ENCODE data around the gene AKR1B15. TPM values are rescaled to one million over a fixed set of nuclear protein-coding genes. Genes with fewer than 3 reads are reported as not detected.

The AKR1B15 gene
- total and polyA plus RNA-seq, 9 of the 15 experiments (the other 6 are each of a cell fraction or from before 2014, with no cell fraction given): not detected

DNA sequence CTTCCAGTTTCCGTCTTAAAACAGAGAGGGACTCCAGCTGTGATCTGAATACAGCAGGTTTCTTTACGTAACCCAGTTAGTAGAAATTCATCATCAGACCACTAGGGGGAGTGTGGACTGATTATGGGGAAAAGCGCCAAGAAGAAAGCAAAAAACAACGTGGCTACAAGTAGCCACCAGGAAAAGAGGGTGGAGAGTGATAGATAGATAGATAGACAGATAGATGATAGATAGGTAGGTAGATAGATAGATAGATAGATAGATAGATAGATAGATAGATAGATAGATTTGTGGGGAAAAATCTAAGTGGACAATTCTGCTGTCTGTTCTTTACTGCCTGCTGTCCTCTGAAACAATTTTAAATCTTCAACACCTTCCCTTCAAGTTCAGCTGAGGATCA, 34.2 kb upstream of the AKR1B15 start (continued):
- 0 out of 4 replicates have a peak, but pooled peaks of 1 of the 2 experiments have one; percentile 50 for TF ChIP-seq ARNT (IDR thresholded peaks at IDR 0.05)
- TF ChIP-seq TRIM24 (IDR thresholded peaks at IDR 0.05): no peak
- no peak for TF ChIP-seq ZBTB1 (CRISPR knock-in tag; IDR thresholded peaks at IDR 0.05; ENCODE audit: borderline replicate concordance, low read depth)
- TF ChIP-seq, protein P1, sequence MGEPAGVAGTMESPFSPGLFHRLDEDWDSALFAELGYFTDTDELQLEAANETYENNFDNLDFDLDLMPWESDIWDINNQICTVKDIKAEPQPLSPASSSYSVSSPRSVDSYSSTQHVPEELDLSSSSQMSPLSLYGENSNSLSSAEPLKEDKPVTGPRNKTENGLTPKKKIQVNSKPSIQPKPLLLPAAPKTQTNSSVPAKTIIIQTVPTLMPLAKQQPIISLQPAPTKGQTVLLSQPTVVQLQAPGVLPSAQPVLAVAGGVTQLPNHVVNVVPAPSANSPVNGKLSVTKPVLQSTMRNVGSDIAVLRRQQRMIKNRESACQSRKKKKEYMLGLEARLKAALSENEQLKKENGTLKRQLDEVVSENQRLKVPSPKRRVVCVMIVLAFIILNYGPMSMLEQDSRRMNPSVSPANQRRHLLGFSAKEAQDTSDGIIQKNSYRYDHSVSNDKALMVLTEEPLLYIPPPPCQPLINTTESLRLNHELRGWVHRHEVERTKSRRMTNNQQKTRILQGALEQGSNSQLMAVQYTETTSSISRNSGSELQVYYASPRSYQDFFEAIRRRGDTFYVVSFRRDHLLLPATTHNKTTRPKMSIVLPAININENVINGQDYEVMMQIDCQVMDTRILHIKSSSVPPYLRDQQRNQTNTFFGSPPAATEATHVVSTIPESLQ (CRISPR knock-in tag; IDR thresholded peaks at IDR 0.05): no peak
- TF ChIP-seq HMGN3 (IDR thresholded peaks at IDR 0.05; ENCODE audit: borderline replicate concordance, extremely low read depth, insufficient read length, low read depth, low read length): no peak
- no peak for TF ChIP-seq TOE1 (IDR thresholded peaks at IDR 0.05; ENCODE audit: borderline replicate concordance)
- TF ChIP-seq TOE1 (CRISPR knock-in tag; IDR thresholded peaks at IDR 0.05; ENCODE audit: borderline replicate concordance, low read depth): no peak
- TF ChIP-seq, protein P2, sequence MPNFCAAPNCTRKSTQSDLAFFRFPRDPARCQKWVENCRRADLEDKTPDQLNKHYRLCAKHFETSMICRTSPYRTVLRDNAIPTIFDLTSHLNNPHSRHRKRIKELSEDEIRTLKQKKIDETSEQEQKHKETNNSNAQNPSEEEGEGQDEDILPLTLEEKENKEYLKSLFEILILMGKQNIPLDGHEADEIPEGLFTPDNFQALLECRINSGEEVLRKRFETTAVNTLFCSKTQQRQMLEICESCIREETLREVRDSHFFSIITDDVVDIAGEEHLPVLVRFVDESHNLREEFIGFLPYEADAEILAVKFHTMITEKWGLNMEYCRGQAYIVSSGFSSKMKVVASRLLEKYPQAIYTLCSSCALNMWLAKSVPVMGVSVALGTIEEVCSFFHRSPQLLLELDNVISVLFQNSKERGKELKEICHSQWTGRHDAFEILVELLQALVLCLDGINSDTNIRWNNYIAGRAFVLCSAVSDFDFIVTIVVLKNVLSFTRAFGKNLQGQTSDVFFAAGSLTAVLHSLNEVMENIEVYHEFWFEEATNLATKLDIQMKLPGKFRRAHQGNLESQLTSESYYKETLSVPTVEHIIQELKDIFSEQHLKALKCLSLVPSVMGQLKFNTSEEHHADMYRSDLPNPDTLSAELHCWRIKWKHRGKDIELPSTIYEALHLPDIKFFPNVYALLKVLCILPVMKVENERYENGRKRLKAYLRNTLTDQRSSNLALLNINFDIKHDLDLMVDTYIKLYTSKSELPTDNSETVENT (CRISPR knock-in tag; IDR thresholded peaks at IDR 0.05): no peak
- peak; percentile 60; the same call in 1 of the 2 replicates for TF ChIP-seq GATAD2A (IDR thresholded peaks at IDR 0.05)
- peak; percentile 43; the same call in 1 of the 2 replicates for TF ChIP-seq MYC (IDR thresholded peaks at IDR 0.05; ENCODE audit: low read depth, low read length)
- TF ChIP-seq MYC (CRISPR knock-in tag; IDR thresholded peaks at IDR 0.05; ENCODE audit: borderline replicate concordance, low read depth): no peak
- TF ChIP-seq TCFL5 (CRISPR knock-in tag; conservative IDR thresholded peaks at IDR 0.05): no peak
- TF ChIP-seq KLF13 (tag; IDR thresholded peaks at IDR 0.05; ENCODE audit: borderline replicate concordance, low read depth): no peak
- no peak for TF ChIP-seq CHCHD3 (CRISPR knock-in tag; IDR thresholded peaks at IDR 0.05)
- TF ChIP-seq DPF2 (IDR thresholded peaks at IDR 0.05): no peak
- TF ChIP-seq HMG20B (CRISPR knock-in tag; IDR thresholded peaks at IDR 0.05): no peak
- 0 out of 2 replicates have a peak, but pooled peaks have one; percentile 62 for TF ChIP-seq ZC3H11A (IDR thresholded peaks at IDR 0.05; ENCODE audit: low read depth, low read length)
- no peak for TF ChIP-seq ADNP (tag; IDR thresholded peaks at IDR 0.05)
- no peak for TF ChIP-seq BRD9 (IDR thresholded peaks at IDR 0.05; ENCODE audit: low read depth, partially characterized antibody)
- TF ChIP-seq, protein P3, sequence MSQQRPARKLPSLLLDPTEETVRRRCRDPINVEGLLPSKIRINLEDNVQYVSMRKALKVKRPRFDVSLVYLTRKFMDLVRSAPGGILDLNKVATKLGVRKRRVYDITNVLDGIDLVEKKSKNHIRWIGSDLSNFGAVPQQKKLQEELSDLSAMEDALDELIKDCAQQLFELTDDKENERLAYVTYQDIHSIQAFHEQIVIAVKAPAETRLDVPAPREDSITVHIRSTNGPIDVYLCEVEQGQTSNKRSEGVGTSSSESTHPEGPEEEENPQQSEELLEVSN (IDR thresholded peaks at IDR 0.05; ENCODE audit: borderline replicate concordance in 1 of 2, extremely low read depth in 1 of 2, insufficient read depth in 1 of 2, insufficient read length in 1 of 2, low read depth in 1 of 2, low read length in 1 of 2, poor library complexity in 1 of 2, severe bottlenecking in 1 of 2): no peak
- no peak for TF ChIP-seq HNRNPL (IDR thresholded peaks at IDR 0.05; ENCODE audit: low read depth, low read length)
- TF ChIP-seq, protein P4, sequence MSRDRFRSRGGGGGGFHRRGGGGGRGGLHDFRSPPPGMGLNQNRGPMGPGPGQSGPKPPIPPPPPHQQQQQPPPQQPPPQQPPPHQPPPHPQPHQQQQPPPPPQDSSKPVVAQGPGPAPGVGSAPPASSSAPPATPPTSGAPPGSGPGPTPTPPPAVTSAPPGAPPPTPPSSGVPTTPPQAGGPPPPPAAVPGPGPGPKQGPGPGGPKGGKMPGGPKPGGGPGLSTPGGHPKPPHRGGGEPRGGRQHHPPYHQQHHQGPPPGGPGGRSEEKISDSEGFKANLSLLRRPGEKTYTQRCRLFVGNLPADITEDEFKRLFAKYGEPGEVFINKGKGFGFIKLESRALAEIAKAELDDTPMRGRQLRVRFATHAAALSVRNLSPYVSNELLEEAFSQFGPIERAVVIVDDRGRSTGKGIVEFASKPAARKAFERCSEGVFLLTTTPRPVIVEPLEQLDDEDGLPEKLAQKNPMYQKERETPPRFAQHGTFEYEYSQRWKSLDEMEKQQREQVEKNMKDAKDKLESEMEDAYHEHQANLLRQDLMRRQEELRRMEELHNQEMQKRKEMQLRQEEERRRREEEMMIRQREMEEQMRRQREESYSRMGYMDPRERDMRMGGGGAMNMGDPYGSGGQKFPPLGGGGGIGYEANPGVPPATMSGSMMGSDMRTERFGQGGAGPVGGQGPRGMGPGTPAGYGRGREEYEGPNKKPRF (IDR thresholded peaks at IDR 0.05; ENCODE audit: low read depth, low read length): no peak

Measured in K562 (cell line).